Keratinocyte (primary cell): ENCODE measurements around the gene SLC7A1. TPM values are rescaled to one million over a fixed set of nuclear protein-coding genes. Genes with fewer than 3 reads are reported as not detected.
A peak's percentile ranks its signal among the peaks of the same experiment; 100 is the strongest.

ENCODE experiments used
- DNase-seq: peaks from one replicate; pipeline ENCODE4 v3.0.0-alpha.2; 2011; ENCODE audit warnings: low read depth, missing footprints, low spot score
- FAIRE-seq: peaks from 2 replicates; lab custom pipeline; 2011; peaks lifted over from hg19 to GRCh38; lab: Jason Lieb, UNC
- H2AFZ ChIP-seq: 2 replicates; pipeline ENCODE4 v1.6.0; 2012; ENCODE audit warnings: low read length, control low read depth, inconsistent platforms; ENCODE audit not compliant: control insufficient read depth
- H3K27ac ChIP-seq: 2 replicates; pipeline ENCODE4 v1.5.1; 2011; ENCODE audit warnings: low read length; ENCODE audit not compliant: control insufficient read depth, insufficient read depth
- H3K27me3 ChIP-seq: 3 replicates; pipeline ENCODE4 v1.6.0; 2011; ENCODE audit warnings: low read length; ENCODE audit not compliant: control insufficient read depth, insufficient read depth; ENCODE audit errors: extremely low read depth
- H3K36me3 ChIP-seq, 2 experiments: 2 replicates in 1 of 2; 3 replicates in 1 of 2; pipeline ENCODE4 v1.5.1; 2011; ENCODE audit warnings: low read length in 2 of 2, mild to moderate bottlenecking in 1 of 2; ENCODE audit not compliant: control insufficient read depth in 2 of 2, insufficient read depth in 2 of 2; ENCODE audit errors: extremely low read depth in 1 of 2
- H3K4me1 ChIP-seq: 3 replicates; pipeline ENCODE4 v1.5.1; 2011; ENCODE audit warnings: low read length; ENCODE audit not compliant: control insufficient read depth, insufficient read depth; ENCODE audit errors: extremely low read depth
- H3K4me2 ChIP-seq: 3 replicates; pipeline ENCODE4 v1.6.0; 2011; ENCODE audit warnings: low read depth, low read length; ENCODE audit not compliant: control insufficient read depth, insufficient read depth; ENCODE audit errors: extremely low read depth
- H3K4me3 ChIP-seq, 3 experiments: fragments of 200-600 bp in 1 of 3; sonication (generic) in 1 of 3; 2 replicates in 2 of 3; 3 replicates in 1 of 3; pipeline ENCODE4 v1.5.1; 2011 to 2016; ENCODE audit warnings: low read length in 3 of 3, mild to moderate bottlenecking in 3 of 3, control low read depth in 2 of 3, inconsistent platforms in 1 of 3, low read depth in 1 of 3, mixed read lengths in 1 of 3, mixed run types in 1 of 3, moderate library complexity in 1 of 3; ENCODE audit not compliant: control insufficient read depth in 2 of 3, insufficient read depth in 2 of 3; ENCODE audit errors: extremely low read depth in 1 of 3
- H3K79me2 ChIP-seq: 2 replicates; pipeline ENCODE4 v1.6.0; 2012; ENCODE audit warnings: low read length; ENCODE audit not compliant: control insufficient read depth, insufficient read depth
- H3K9ac ChIP-seq: 3 replicates; pipeline ENCODE4 v1.6.0; 2011; ENCODE audit warnings: low read length; ENCODE audit not compliant: control insufficient read depth, insufficient read depth; ENCODE audit errors: extremely low read depth
- H3K9me1 ChIP-seq: 3 replicates; pipeline ENCODE4 v1.6.0; 2011; ENCODE audit warnings: low read length; ENCODE audit not compliant: control insufficient read depth, insufficient read depth; ENCODE audit errors: extremely low read depth
- H3K9me3 ChIP-seq: 2 replicates; pipeline ENCODE4 v1.5.1; 2012; ENCODE audit warnings: low read depth, low read length; ENCODE audit not compliant: control insufficient read depth
- H4K20me1 ChIP-seq: 3 replicates; pipeline ENCODE4 v1.6.0; 2011; ENCODE audit warnings: low read length; ENCODE audit not compliant: control insufficient read depth, insufficient read depth; ENCODE audit errors: extremely low read depth
- CTCF ChIP-seq, 3 experiments: IDR thresholded peaks in 1 of 3; conservative IDR thresholded peaks in 1 of 3; optimal IDR thresholded peaks in 1 of 3; 2 replicates in 2 of 3; 3 replicates in 1 of 3; pipeline versions ENCODE3 to v1.5.1; 2011; ENCODE audit warnings: low read length in 3 of 3, mild to moderate bottlenecking in 3 of 3, moderate library complexity in 2 of 3, control low read depth in 1 of 3, inconsistent platforms in 1 of 3; ENCODE audit not compliant: insufficient read depth in 2 of 3; ENCODE audit errors: extremely low read depth in 1 of 3
- EZH2 ChIP-seq: IDR thresholded peaks from one replicate; pipeline ENCODE4 v1.6.1; 2012; ENCODE audit warnings: inconsistent platforms, mild to moderate bottlenecking, low read length, moderate library complexity
- dilution Hi-C: fragments of 300-500 bp; cut with MboI; formaldehyde crosslinking; loops from one replicate; pipeline ENCODE4 v1.7.0; 2020; ENCODE audit warnings: low sequenced_read_pairs; ENCODE audit not compliant: extremely low pct_ligation_motif_present
- polyA plus RNA-seq, 5 experiments: library from polyadenylated mRNA; depleted of rRNA in 3 of 5; stranded (reverse) in 3 of 5; stranded (forward) in 1 of 5; unstranded in 1 of 5; fragments of >200 nt; gene quantifications; 1 replicate in 1 of 5; 2 replicates in 3 of 5; 3 replicates in 1 of 5; pipeline versions ENCODE4 v1.2.1 to v1.2.3, GENCODE V29; 2011 to 2012; ENCODE audit warnings: missing spikeins in 2 of 5, low read depth in 1 of 5, low replicate concordance in 1 of 5

Gene SLC7A1
- polyA plus RNA-seq, 1 donor (not counting 4 experiments of a cell fraction or from before 2014, with no cell fraction given), result 41.5 TPM

- no peaks in the 10 kb centered on the region for H3K27me3 ChIP-seq
- H3K27ac ChIP-seq, result peak overlapping the region; percentile 29
- H3K9me3 ChIP-seq, result no peaks in the 10 kb centered on the region
- dilution Hi-C loops, result no loop called here
- H2AFZ ChIP-seq, result no peak overlapping the region
- H4K20me1 ChIP-seq, result peaks cover 50% of the 10 kb centered on the region
- peaks cover 89% of the 10 kb centered on the region for H3K4me1 ChIP-seq
- peak overlapping the region; percentile 45 for H3K9ac ChIP-seq
- FAIRE-seq (no peak), DNase-seq (no peak)
- H3K79me2 ChIP-seq, result peaks cover 95% of the 10 kb centered on the region
- H3K9me1 ChIP-seq, result peaks cover 19% of the 10 kb centered on the region
- TF ChIP-seq EZH2 (no peak), CTCF (optimal IDR thresholded peaks at IDR 0.05 in 1 of 3, IDR thresholded peaks at IDR 0.05 in 1 of 3, conservative IDR thresholded peaks at IDR 0.05 in 1 of 3; ENCODE audit: extremely low read depth in 1 of 3, insufficient read depth in 2 of 3, low read length in 3 of 3) (no peak)
- H3K4me2 ChIP-seq, result peak overlapping the region; percentile 86
- H3K4me3 ChIP-seq, result peak overlapping the region; percentile 11 to 43 (median 12)
- peaks cover 4 to 23% of the 10 kb centered on the region in 2 experiments for H3K36me3 ChIP-seq
Observed at GRCh38 chr13:29582171-29582570, 13.3 kb downstream of the SLC7A1 start.

GRCh38 chr13:29581666-29582065 lies 13.8 kb downstream of the SLC7A1 start:
- peak overlapping the region; percentile 45 for H3K9ac ChIP-seq
- no peak overlapping the region for H2AFZ ChIP-seq
- H3K36me3 ChIP-seq, result peaks cover 5 to 26% of the 10 kb centered on the region in 2 experiments
- peak; percentile 90 for FAIRE-seq
- H3K27ac ChIP-seq, result peak overlapping the region; percentile 29
- H3K9me1 ChIP-seq, result peaks cover 19% of the 10 kb centered on the region
- H3K9me3 ChIP-seq, result no peaks in the 10 kb centered on the region
- peaks cover 53% of the 10 kb centered on the region for H4K20me1 ChIP-seq
- H3K27me3 ChIP-seq, result no peaks in the 10 kb centered on the region
- DNase-seq, result no peak
- H3K4me1 ChIP-seq, result peaks cover 83% of the 10 kb centered on the region
- H3K4me2 ChIP-seq, result peak overlapping the region; percentile 86
- dilution Hi-C loops, result no loop called here
- H3K79me2 ChIP-seq, result peaks cover 95% of the 10 kb centered on the region
- peak overlapping the region; percentile 12 to 43 (median 39) for H3K4me3 ChIP-seq
- TF ChIP-seq CTCF (optimal IDR thresholded peaks at IDR 0.05 in 1 of 3, IDR thresholded peaks at IDR 0.05 in 1 of 3, conservative IDR thresholded peaks at IDR 0.05 in 1 of 3; ENCODE audit: extremely low read depth in 1 of 3, insufficient read depth in 2 of 3, low read length in 3 of 3) (no peak), EZH2 (no peak)
